Testis (tissue), 2 donors: ENCODE results near the gene CACNA1D.

Experiments used
- POLR2A ChIP-seq: fragments of 450-650 bp; IDR thresholded peaks from one replicate; pipeline ENCODE4 v1.6.1; 2017; ENCODE audit warnings: antibody characterized with exemption, mild to moderate bottlenecking, moderate library complexity
- TF ChIP-seq, protein P1 (sequence below), 3 experiments: fragments of 450-650 bp in 2 of 3; fragments of 200-600 bp in 1 of 3; sonication (generic) in 1 of 3; IDR thresholded peaks; one replicate each; pipeline ENCODE4 v1.5.1; 2016 to 2019; ENCODE audit warnings: antibody characterized with exemption in 3 of 3, mild to moderate bottlenecking in 2 of 3, moderate library complexity in 1 of 3

DNA sequence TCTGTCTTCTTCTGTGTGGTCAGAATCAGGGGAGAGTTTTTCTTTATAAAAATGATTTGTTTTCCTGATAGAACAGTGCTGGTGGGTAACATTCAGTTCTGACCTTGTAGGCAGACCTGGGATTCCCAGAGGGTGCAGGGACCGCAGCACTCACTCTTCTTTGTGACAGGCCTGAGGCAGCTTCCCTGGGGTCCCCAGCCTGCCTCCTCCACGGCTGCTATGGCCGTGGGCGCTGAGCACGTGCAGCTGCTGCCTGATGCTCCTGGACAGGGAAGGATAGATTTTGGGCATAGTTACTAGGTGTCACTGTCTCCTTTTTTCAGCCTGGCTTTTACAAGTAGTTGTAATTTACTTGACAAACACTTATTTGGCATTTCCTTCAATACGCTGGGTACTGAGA is 39.1 kb downstream of the CACNA1D start:
- TF ChIP-seq, protein P1, sequence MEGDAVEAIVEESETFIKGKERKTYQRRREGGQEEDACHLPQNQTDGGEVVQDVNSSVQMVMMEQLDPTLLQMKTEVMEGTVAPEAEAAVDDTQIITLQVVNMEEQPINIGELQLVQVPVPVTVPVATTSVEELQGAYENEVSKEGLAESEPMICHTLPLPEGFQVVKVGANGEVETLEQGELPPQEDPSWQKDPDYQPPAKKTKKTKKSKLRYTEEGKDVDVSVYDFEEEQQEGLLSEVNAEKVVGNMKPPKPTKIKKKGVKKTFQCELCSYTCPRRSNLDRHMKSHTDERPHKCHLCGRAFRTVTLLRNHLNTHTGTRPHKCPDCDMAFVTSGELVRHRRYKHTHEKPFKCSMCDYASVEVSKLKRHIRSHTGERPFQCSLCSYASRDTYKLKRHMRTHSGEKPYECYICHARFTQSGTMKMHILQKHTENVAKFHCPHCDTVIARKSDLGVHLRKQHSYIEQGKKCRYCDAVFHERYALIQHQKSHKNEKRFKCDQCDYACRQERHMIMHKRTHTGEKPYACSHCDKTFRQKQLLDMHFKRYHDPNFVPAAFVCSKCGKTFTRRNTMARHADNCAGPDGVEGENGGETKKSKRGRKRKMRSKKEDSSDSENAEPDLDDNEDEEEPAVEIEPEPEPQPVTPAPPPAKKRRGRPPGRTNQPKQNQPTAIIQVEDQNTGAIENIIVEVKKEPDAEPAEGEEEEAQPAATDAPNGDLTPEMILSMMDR (IDR thresholded peaks at IDR 0.05): no peak
- TF ChIP-seq POLR2A: no peak
